Kidney glomerular epithelial cell (primary cell): Measurements from ENCODE around the gene METAP1D.
A peak's percentile ranks its signal among the peaks of the same experiment; 100 is the strongest.

Experiments used
- DNase-seq: peaks from one replicate; lab custom pipeline; 2025; lab: John Stamatoyannopoulos, UW

METAP1D gene

DNA sequence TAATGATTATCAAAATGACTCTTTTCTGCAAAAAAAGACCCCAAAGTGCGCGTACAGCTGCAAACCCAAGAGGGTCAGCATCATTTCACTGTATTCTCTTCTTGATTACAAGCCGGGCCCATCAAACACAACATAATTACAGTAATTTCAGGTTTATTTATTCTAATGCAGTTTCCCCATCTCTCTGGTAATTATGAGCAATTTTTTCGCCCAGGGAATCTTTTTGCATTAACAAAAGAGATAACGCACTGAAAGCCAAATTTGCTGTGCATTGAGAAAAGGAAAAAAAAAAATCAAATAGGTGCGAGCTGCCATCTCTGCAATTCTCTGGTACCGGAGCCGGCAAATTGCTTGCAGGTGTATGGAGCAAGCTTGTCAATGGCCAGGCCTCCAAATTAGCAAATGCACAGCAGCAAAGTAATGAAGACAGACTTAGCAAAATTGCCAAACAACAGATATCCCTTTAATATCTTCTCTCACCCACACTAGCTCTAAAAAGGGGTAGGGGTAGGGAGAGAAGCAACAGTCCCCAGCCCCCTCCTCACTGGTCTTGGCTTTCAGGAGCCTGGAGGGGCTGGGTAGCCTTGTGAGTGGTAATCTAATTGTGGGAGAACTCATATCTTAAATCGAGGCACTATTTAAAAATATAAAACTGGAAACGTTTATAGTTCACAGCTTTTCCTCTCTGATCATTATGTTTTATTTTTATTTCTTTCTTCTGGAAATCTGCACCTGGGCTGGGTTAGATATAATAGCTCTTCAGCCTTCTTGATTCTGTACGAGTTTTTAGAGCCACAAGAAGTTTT is 92.2 kb downstream of the METAP1D start:
- no peak for DNase-seq

GRCh38 chr2:172092716-172093415 is 93.1 kb downstream of the METAP1D start:
- no peak for DNase-seq

- no peak for DNase-seq
Measured at GRCh38 chr2:172093416-172094293, 93.9 kb downstream of the METAP1D start.

- DNase-seq: no peak
Measured at GRCh38 chr2:172094294-172095145, 94.8 kb downstream of the METAP1D start.

GRCh38 chr2:172095146-172095904 is 95.6 kb downstream of the METAP1D start:
- peak; percentile 53 for DNase-seq

DNA sequence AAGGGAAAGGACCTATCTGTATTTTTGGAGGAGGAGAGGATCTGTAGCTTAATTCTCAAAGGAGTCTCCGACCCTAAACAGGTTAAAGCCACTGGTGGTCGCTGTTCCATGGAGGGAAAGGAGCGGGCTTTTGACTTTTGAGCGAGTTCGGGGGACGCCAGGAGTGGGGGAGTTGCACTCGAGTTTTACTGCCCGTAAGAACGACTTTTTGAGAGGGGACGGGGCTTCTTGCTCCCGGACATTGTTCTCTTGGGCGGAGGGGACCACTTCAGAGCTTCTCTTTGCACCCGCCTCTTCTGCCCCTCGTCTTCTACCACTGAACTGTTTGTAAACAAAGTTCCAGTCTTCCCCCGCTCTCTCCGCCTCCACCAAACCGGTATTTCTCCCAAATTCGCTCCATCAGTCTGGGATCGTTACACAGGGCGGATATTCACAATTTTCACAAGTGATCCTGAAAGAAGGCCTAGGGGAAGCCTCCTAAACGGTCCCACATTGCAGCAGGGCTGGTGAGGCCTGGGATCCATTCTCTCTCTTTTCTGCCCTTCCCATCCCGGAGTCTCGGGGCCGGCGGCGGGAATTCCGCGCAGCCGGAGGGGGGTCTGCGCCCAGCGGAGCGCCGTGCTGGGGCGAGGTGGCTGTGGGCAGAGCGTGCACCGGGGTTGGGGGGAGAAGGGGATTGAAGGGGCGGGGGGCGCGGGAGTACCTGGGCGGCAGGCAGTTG is 96.3 kb downstream of the METAP1D start:
- no peak for DNase-seq

DNA sequence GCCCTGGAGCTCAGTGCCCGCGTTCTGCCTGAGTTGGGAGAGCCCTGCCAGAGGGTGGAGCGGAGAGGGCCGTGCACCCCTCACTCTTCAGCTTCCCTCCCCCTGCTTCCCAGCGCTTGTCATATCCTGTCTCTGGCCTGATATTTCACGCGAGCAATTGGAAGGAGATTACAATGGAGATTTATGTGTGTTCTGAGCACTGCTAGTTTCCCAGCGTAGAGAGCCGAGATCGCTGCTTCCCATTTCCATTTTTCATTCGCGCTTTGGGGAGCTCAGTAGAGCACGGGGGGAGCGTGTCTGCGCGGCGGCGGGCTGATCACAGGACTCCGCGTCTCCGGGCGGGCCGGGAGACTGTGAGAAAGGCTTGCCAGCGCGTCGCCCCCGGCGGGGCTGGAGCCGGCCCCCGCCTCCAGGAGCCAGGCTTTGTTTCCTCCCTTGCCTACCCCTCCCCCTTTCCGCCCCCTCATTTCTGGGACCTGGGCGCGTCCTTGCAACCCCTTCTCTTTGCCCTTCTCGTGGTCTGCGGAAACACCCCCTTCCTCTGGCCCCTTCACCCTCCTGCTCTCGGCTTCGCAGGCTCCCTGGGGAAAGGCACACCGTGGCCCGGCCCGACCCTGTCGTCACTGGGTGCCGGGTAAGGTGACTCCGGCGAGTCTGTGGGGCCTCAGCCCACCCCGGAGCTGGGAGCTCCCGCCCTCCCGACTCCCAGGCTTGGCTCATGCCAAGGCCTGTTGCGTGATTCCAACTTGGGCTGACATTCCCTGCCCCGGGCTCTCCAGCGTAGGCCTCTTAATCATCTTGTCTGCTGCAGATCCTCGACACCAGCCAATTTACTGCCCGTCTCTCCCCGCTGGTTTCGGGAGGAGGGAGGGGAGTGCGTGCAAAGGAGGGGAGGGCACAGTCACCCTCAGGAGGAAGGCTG is 97.1 kb downstream of the METAP1D start:
- DNase-seq: peak; percentile 70

- DNase-seq: peak; percentile 41
Measured at GRCh38 chr2:172097557-172098131, 97.9 kb downstream of the METAP1D start.

DNA sequence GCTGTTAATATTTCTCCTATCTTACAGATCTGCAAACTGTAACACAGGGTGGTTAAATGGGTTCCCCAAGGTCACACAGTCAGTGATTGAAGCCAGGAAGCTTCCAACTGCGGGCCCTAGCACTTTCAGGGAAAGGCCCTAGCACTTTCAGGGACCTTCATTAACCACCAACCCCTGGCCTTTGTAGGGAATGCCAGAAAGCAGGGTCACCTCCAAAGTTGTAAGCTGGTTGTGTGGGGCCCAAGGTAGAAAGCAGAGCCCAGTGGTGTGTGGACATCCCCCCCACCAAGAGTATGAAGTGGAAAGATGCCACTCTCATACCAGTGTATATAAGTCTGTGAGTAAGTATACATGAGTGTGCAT is 98.5 kb downstream of the METAP1D start:
- DNase-seq: no peak

- DNase-seq: peak; percentile 93
Measured at GRCh38 chr2:172098650-172099471, 99.1 kb downstream of the METAP1D start.

DNA sequence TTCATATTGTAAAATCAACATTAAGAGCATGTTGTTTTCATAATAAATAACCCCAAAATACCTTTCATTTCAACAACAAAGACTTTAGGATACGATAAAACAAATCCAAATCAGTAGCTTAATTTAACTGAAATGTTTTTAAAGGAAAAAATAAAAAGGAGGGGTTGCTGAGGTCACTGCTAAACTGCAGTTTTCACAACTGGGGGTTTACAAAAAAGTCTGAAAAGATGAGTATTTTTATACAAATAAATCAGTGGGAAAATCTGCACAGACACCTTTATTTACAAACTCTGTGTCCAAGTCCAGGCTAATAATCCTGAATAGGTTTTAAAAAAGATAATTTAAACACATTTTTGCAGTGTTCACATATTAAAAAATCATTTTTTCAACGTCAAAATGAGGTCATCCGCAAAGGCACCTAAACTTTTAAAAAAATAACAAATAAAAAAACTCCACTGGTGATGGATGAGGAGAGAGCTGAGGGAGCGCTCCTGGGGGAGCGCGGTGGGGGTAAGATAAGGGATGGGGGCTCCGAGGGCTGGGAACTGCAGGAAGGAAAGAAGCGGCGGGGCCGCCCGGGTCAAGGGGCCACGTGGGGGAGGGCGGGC is 99.8 kb downstream of the METAP1D start:
- no peak for DNase-seq

- DNase-seq: no peak
Measured at GRCh38 chr2:172100080-172100934, 100.6 kb downstream of the METAP1D start.

DNA sequence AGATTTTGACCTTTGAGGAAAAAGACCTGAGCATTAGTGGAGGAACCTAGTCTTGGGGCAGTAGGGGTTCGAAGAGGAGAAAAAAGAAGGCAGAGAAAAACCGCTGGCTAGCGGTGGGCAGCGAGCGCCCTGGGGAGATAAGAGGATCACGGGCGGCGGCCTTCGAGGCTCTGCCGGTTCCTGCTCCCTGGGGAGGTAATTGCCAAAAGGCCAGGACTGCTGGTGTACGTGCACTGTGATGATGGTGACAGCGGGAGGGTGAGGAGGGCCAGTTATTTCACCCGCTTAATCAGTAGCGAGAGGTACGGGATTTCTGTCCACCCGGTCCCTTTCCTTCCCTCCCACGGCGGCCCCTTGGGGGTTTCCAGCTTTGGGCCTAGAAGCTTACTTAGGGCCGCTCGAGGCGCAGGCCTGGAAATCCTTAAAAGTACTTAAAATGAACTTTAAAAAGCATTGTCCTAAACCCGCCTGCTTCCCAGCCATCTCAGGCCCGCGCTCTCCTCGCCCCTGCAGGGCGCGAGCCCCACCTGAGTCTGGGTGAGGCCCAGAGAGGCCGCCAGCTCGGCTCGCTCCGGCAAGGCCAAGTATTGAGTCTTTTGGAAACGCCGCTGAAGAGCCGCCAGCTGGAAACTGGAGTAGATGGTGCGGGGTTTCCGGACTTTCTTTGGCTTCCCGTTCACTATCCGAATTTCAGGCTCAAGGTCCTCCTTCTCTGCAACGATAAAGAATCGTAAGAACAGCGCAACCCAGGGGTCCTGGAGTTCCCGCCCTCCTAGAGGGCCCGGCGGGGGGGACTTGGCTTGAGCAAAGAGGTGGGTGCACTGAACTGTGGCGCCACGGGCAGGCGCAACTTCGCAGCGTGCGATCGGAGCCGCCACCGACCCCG is 101.4 kb downstream of the METAP1D start:
- no peak for DNase-seq

DNA sequence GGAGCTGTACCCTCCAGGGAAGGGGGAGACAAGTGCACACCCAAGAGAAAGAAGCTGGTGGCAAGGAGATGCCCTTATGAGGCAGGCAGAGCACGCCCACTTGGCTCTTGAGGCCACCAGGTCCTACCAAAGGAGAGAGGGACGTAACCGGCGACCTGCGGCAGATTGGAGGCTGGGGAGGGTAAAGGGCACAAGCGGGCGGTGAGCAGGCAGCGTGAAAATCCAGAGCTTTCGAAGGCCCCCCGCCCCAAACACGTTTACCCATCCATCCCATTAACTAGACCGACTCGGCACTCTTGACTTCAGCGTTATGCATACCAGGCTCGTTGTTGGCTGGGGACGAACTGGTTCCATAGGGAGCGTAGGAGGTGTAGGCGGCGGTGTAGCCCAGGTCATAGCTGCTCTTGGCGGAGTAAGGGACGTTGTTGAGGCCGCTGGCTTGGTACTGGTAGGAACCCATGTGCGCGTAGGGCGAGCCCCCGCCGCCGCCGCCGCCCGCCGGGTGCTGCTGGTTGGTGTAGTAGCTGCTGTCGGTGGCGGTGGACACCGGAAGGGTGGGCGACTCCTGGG is 102.2 kb downstream of the METAP1D start:
- DNase-seq: no peak
